HepG2 (cell line): ENCODE results near the gene LAMTOR3.

Experiments
- DNMT3B ChIP-seq: conservative IDR thresholded peaks from 2 replicates; pipeline ENCODE4 v1.6.1; 2016; ENCODE audit warnings: missing biosample characterization, control low read depth
- NFIC ChIP-seq: IDR thresholded peaks from 2 replicates; pipeline ENCODE4 v1.6.1; 2012; ENCODE audit warnings: mild to moderate bottlenecking, low read length, inconsistent platforms
- RAD21 ChIP-seq: fragments of 450-650 bp; formaldehyde crosslinking; IDR thresholded peaks from 2 replicates; pipeline ENCODE4 v1.5.0; 2020; ENCODE audit warnings: mild to moderate bottlenecking
- SRSF4 ChIP-seq: fragments of 200-400 bp; formaldehyde crosslinking; IDR thresholded peaks from one replicate; pipeline ENCODE4 v1.6.1; 2018; ENCODE audit warnings: mild to moderate bottlenecking, low read depth, low read length, moderate library complexity; ENCODE audit not compliant: poor library complexity, severe bottlenecking
- ZBTB38 ChIP-seq: sonication (generic); formaldehyde crosslinking; IDR thresholded peaks from 2 replicates; pipeline ENCODE4 v1.5.1; 2020; ENCODE audit warnings: mild to moderate bottlenecking, missing genetic modification reagents
- TF ChIP-seq, protein P1 (sequence below): sonication (generic); formaldehyde crosslinking; IDR thresholded peaks from 2 replicates; pipeline ENCODE4 v1.5.1; 2020; ENCODE audit warnings: mild to moderate bottlenecking, missing genetic modification reagents, moderate library complexity
- TF ChIP-seq, protein P2 (sequence below): sonication (generic); formaldehyde crosslinking; conservative IDR thresholded peaks from 2 replicates; pipeline ENCODE4 v1.4.0; 2020; ENCODE audit warnings: missing genetic modification reagents
- TF ChIP-seq, protein P3 (sequence below): sonication (generic); formaldehyde crosslinking; IDR thresholded peaks from 2 replicates; pipeline ENCODE4 v1.5.0; 2020; ENCODE audit warnings: mild to moderate bottlenecking, missing genetic modification reagents, moderate library complexity

DNA sequence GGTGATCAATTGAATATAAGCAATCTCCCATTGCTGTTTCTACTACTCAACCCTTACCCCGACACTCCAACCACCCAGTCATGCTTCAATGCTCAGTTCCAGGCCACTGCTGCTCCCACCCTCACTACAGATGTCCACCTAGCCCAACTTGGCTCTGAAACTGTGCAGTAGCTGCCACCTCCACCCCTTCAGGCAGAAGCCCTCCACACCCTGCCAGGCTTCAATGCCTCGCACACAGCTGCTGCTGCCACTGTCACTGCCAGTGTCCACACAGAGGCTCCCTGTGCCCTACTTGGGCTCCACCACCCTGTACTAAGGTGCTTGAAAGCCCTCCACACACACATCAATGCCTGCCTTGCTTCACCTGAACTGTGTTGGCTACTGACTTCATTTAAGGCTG is 34.6 kb downstream of the LAMTOR3 start:
- TF ChIP-seq ZBTB38 (CRISPR knock-in tag) (no peak), NFIC (no peak), SRSF4 (no peak), RAD21 (CRISPR knock-in tag) (no peak), DNMT3B (no peak)
- TF ChIP-seq, protein P1, sequence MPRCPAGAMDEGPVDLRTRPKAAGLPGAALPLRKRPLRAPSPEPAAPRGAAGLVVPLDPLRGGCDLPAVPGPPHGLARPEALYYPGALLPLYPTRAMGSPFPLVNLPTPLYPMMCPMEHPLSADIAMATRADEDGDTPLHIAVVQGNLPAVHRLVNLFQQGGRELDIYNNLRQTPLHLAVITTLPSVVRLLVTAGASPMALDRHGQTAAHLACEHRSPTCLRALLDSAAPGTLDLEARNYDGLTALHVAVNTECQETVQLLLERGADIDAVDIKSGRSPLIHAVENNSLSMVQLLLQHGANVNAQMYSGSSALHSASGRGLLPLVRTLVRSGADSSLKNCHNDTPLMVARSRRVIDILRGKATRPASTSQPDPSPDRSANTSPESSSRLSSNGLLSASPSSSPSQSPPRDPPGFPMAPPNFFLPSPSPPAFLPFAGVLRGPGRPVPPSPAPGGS: no peak
- TF ChIP-seq, protein P2, sequence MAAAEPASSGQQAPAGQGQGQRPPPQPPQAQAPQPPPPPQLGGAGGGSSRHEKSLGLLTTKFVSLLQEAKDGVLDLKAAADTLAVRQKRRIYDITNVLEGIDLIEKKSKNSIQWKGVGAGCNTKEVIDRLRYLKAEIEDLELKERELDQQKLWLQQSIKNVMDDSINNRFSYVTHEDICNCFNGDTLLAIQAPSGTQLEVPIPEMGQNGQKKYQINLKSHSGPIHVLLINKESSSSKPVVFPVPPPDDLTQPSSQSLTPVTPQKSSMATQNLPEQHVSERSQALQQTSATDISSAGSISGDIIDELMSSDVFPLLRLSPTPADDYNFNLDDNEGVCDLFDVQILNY: no peak
- TF ChIP-seq, protein P3, sequence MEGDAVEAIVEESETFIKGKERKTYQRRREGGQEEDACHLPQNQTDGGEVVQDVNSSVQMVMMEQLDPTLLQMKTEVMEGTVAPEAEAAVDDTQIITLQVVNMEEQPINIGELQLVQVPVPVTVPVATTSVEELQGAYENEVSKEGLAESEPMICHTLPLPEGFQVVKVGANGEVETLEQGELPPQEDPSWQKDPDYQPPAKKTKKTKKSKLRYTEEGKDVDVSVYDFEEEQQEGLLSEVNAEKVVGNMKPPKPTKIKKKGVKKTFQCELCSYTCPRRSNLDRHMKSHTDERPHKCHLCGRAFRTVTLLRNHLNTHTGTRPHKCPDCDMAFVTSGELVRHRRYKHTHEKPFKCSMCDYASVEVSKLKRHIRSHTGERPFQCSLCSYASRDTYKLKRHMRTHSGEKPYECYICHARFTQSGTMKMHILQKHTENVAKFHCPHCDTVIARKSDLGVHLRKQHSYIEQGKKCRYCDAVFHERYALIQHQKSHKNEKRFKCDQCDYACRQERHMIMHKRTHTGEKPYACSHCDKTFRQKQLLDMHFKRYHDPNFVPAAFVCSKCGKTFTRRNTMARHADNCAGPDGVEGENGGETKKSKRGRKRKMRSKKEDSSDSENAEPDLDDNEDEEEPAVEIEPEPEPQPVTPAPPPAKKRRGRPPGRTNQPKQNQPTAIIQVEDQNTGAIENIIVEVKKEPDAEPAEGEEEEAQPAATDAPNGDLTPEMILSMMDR (CRISPR knock-in tag): no peak
